IPS DF 19.7 (cell line): ENCODE results near the gene ANKRD44.
"Not testable (repeated sequence)": the region's sequence is repeated elsewhere in the genome, so short reads cannot be mapped to it uniquely, and the experiment has no call there.

ENCODE experiments used
- DNase-seq: peaks from one replicate; pipeline ENCODE4 v3.0.0-alpha.2; 2013; ENCODE audit warnings: low read depth, low spot score

The ANKRD44 gene

DNA sequence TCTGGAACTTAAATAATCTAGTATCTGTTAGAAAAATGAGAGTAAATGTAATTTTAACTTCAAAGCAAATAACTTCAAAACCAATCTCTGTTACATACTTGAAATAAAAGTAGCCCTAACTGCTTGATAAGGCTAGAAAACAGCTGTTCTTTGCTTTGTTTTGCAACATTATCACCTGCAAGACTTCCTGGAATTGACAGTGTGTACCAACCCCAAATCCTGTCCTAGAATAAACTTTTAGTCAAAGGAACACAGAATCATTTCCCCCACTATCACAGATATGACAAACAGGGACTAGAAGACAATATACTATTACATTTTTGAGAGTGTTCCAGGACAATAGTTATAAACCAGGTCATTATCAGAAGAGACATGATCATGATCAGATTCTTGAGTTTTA, 278.8 kb downstream of the ANKRD44 start:
- no peak for DNase-seq

DNA sequence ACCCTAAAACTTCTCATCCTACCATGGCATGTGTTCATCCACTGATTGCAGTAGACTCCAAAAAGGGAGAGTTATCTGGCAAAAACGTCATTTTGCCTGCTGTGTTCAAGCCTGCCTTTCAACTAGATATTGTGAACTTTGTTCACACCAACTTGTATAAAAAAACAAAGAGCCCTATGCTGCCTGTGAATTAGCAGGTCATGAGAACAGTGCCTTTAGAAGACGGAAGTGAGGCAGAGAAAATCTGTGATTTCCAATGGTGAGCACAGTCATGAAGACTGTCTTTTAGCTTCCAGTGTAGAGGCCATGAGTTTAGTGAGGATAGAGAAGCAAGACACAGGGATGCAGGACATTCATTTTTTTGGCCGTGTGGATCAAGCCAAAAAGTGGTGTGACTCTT, 280.5 kb downstream of the ANKRD44 start:
- DNase-seq, result no peak

DNA sequence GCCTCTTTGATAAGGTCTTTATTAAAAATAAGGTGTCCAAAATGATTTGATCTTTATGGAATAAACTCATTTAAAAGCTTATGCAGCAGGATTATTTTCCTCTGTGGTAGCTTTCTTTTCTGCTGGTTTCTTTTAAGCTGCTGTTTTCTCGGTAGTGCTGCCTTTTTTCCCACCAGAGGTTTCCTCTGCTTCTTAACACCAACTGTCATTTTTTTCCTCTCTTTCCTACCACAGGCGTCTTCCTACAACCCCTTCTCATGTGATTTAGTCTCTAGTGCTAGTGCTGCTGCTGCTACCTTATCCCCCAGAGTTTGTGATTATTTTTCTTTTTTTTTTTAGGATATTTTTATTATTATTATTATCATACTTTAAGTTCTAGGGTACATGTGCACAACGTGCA, 281.9 kb downstream of the ANKRD44 start:
- no peak for DNase-seq

DNA sequence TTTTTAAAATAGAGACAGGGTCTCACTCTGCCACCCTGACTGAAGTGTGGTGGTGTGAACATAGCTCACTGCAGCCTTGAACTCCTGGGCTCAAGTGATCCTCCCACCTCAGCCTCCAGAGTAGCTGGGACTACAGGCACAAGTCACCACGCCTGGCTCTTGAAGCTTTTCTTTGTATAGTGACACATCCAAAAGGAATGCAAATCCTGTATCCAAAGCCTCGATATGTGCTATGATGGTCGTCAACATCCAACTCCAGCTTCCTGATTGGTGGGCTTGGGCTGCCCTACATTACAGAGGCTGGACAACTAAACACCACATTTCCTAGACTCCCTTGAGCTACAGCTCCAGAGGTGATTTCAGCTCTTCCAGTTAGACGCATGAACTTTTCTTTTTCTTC, 282.4 kb downstream of the ANKRD44 start:
- no peak for DNase-seq

DNA sequence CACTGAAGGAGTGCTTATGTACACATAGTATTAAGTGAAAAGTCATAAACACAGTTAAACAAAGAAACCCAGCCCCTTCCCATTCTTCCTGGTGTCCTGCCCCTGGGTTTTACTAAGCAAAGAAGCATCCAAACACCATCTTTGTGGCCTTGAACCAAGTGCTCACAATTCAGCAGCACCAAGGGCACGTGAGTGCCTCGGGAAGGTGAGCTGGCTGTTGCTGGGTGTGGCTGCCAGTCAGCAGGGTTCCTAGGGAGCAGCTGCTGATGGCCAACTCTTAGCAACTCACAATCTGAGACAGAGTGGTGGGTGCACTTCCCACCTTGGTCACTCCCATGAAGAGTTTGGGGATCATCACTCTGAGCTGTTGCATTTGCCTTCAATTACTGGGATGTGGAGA, 286.4 kb downstream of the ANKRD44 start:
- DNase-seq, result no peak

DNA sequence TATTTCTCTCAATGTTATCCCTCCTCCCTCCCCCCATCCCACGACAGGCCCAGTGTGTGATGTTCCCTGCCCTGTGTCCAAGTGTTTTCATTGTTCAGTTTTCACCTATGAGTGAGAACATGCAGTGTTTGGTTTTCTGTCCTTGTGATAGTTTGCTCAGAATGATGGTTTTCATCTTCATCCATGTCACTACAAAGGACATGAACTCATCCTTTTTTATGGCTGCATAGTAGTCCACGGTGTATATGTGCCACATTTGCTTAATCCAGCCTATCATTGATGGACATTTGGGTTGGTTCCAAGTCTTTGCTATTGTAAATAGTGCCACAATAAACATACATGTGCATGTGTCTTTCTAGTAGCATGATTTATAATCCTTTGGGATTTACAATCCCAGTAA, 289.7 kb downstream of the ANKRD44 start:
- not testable (repeated sequence) for DNase-seq

DNA sequence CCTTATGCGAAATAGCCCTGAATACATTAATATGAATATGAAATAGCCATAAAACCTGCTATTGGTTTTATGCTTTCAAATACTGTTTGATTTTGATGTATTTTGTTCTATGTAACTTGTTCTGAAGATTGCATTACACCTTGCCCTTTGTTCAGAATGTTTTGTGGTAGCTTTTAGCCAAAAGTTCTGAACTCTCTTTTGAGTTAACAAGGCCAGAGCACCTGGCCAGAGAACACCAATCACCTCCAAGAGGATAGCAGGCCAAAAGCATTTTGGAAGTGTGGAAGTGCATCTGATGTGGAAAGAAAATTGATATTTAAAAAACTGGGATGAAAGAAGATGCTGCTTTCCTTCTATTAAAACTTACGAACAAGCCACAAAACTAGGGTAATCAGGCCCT, 297.5 kb downstream of the ANKRD44 start:
- no peak for DNase-seq

DNA sequence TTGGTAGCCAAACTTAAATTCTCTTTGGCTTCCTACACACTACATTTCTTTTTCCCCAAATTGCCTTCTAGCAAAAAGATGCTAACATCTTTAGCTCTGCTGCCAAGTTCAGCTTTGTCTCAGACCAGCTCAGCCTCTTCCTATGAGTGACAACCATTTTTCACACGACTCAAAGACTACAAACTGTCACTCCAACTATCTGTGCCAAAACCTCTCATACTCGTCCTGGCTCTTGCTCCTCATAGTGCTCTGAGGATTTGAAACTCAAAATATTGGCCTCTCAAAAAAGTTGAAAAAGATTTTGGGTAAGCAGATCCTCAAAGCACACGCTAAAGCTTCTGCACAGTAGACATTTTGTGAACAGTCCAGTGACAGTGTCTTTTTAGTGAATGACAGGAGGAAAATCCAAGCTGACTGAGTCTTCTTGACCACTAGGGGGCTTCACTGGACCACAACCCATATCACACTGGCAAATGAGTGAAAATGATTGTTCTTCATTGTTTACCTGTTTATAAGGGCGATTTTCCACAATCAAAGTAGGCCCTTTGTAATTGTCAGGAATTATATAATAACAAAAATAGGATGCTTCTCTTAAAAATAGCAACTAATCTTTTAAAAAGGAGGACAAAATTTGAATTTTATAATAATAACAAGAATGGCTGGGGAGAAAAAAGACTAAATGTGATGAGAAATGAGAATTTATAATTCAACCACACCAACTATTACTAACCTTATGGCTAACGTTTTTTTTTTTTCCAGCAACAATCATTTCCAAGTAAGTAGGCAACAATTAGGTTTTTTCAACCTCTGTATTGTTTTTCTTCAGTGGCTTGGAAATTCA, 298.6 kb downstream of the ANKRD44 start:
- DNase-seq, result no peak

DNA sequence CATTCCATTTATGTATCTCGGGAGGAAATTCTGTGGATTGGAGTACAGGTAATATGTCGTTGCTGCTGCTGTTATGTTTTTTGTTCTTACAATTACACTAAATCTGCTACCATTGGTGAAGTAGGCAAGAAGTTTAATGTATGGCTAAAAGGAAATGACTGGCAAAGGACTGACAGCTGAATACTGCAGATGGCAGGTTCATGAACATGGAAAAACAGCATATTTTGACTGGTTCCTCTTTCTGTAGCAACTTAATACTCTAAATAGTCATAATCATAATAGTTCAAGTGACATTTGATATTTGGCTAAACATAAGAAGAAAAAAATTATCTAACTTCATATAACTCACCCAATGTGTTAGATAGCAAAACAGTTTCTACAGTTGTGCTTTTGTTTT, 299.6 kb downstream of the ANKRD44 start:
- DNase-seq, result no peak

DNA sequence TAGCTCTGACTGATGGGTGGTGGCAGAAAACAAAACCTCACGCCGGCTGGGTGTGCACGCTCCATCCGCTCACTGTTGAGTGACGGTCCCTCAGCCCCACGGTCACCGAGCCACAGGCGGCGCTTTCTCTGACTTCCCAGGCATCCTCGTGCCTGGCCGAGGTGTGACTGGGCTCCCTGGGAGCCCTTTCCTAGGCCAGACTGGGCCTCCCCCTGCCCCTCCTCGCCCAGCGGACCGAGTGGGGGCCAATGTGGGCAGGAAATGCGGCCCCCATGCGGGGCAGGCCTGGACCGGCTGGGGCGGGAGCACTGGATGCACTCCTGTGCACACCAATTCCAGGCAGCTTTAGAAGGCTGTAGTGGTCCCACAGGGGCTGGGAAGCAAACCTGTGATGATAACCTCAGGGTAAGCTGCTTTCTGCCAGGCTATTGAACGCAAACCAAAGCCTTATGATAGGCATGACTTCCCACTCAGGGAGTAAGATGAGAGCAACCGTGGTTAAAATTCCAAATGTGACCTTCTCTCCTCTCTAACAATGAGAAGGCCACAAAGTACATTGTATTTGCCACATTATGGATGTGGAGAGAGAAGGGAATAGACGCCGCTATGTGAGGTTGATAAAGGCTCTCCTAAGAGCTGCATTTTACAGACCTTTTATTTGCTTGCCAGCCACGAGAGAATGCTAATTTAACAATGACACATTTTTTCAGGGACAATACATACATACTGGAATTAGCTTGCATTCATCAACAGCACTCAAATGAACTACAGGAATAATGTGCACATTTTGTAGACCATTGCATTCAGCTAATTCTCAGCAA, 300.2 kb downstream of the ANKRD44 start:
- DNase-seq, result no peak

DNA sequence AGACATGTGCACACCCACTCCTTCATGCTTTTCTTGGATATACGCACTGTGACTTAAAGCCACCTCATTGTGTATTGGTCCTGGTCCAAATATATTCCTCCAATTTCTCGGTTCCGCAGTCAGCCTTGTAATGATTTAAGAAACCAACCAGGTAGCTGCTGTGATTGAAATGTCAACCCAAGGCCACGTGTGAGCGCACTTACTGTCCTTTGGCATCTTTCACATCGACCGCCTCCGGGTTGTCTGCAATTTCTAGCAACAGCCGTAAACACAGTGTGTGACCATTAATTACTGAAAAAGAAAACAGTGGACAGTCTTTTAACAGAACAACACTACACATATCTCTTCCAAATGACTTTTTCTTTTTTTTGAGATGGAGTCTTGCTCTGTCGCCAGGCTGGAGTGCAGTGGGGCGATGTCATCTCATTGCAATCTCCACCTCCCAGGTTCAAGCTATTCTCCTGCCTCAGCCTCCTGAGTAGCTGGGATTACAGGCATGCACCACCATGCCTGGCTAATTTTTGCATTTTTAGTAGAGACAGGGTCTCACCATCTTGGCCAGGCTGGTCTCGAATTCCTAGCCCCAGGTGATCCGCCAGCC, 301.7 kb downstream of the ANKRD44 start:
- DNase-seq, result not testable (repeated sequence)

DNA sequence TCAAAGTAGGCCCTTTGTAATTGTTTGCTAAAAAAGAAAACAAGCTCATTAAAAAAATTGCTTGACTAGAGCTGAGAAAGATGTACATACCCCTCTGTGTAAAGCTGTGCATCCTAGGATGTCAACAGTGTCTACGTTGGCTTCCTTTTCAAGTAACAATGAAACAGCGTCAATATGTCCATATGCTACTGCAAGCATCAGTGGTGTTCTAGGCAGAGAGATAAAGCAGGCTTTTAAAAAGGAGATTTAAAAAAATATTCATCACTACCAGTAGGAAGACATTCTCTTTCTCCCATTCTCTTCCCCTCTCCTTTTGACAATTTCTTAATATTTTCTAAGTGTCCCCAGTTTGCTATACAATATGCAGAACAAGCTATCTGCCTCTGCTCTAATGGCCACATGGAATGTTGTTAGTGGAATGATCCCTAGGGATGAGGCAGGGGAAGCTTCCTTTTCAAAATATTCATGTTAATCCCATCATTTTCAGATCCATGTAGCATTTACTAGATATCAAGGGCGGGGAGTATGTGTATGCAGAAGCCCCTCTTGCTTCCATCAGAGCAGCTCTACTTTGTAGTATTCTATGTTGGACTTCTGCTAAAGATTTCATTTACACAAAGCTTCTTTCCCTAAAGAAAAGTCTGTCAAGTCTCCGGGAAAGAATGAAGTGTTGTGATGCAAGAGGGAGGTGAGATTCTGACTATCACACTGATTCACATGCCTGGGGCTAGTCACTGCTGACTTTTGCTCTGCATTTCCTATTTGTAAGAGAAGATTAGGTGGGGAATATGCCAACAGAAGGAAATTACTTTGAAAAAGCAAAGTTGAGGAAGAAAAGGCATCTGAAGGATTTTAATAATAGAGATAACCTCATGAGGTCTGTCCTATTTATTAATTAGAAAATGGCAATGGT, 302.6 kb downstream of the ANKRD44 start:
- DNase-seq, result no peak

DNA sequence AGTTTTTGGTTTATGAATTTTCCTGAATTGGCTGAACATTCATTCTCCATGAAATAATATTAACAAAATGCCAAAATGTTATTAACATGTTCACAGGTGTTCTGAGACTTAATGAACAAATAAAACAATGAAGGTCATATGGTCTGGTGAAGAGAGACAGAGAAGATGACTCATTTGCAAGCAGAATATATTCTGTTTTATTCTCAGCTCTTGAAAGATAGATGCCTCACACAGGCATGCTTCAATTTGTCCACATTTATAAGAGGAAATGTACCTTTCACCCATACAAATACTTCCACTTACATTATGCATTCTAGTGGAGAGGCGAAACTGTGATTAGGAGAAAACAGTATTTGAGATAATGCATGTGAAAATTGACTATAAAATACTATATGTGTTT, 308.7 kb downstream of the ANKRD44 start:
- DNase-seq, result no peak

DNA sequence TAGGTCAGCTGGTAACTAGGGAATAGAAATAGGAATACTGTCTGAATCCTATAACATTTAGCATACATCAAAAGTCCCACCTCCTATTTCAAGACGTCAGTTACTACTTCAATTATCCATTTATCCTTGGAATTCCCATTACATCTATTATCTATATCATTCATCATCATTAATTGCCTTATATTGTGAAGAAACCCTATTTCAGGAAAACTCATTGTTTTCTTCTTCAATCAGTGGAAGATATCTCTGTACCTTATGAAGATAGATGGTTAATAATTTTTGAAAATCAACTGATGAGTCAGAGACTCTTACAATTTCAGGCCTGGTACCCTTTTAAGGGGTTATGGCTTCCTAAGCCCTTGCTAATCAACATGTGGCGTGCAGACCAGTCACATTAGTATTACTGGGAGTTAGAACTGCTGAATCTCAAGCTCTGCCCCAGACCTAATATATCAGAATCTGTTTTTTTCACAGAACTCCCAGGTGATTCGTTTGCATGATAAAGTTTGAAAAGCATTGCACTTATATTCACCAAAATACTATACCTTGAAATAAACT, 314.7 kb downstream of the ANKRD44 start:
- no peak for DNase-seq

DNA sequence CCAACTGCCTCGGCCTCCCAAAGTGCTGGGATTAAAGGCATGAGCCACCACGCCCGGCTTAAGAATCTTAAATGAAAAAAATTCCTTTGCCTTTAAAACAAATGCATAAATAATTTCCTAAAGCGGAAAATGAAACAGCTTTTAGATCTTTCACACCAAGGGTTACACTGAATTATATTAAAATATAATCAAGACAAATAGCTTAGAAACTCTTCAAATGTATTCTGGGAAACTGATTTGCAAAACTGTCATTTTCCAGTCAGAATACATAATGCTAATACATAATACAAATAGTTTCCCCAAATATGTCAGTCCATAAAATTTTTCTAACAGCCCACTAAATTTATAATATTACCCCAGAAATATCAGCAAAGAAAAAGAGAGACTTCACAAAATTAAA, 315.8 kb downstream of the ANKRD44 start:
- DNase-seq, result no peak

DNA sequence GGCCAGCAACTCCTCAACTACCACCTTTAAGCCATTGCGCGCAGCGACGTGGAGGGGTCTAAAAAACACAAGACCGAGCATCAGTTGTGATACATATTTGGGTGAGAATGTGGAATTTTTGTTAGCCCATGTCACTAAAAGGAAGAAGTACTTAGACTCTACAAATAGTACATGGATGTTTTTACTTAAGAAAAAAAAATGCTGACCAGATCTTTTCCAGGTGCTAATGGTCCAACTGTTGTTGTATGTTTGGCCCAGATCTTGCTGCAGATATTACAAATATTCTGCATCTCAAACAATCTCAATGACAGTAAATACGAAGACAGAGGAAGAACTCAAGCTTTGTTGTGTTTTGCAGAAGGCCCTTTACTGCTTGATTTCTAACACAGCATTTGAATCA, 317.0 kb downstream of the ANKRD44 start:
- no peak for DNase-seq

DNA sequence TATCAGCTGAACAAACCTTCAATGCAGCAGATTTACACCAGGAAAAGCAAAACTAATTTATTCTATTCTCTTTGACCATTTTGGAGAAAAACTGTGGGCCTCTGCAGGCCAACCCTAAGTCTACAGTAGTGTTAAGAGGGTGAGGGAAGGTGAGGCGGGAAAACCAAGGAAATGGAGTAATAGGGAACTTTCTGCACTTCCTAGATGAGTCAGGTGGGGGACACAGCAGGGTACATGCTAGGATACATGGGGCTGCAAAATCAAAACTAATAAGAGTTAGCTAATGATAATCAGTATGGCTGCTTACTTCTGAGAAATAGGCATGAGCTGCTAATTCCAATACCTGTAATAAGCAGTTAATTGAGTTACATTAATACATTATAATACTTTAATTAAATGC, 318.1 kb downstream of the ANKRD44 start:
- no peak for DNase-seq

DNA sequence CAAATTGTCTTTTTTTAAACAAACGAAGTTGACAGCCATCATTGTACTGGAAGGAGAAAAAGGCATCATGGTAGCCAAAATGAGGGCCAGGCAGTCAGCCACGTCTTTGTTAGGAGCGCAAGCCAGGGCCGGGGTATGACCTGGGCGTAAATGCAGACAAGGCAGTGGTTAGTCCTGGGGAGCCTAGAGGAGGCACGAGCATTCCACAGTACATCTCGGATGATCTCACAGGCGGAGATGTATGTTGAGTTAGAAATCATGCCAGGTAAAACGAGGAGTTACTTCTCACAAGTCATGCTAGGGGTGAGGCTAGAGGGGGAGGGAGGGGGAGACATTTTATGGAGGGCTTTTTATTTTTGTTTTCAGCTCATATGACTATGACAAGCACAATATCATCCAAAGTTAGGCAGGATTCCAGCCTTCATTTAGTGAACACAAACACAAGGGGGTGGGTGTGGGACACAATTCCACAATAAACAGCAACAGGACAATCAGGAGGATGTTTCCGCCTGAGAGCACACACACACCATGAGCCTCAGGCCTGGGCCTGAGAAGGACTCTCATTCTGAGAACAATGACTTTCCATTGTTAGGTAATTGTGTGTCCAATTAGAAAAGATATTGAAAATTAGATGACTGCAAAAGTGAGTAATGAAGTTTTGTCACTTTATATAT, 319.7 kb downstream of the ANKRD44 start:
- no peak for DNase-seq

DNA sequence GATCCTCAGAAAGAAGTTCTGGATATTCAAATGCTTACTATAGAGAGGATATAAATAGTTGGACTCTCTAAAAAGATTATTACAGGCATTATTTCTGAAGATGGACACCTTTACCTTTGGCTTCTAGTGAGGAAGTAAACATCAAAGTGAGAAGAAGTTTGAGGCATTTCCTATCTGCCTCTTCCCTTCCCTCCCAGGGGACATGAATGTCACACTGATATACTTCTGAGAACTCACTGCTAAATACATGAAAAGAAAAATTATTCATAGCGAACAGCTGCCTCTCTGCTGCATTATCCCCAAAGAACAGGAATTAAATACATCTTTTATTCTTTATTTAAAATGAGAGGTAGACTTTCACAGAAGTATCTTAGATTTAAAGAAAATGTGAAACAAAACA, 320.5 kb downstream of the ANKRD44 start:
- no peak for DNase-seq

DNA sequence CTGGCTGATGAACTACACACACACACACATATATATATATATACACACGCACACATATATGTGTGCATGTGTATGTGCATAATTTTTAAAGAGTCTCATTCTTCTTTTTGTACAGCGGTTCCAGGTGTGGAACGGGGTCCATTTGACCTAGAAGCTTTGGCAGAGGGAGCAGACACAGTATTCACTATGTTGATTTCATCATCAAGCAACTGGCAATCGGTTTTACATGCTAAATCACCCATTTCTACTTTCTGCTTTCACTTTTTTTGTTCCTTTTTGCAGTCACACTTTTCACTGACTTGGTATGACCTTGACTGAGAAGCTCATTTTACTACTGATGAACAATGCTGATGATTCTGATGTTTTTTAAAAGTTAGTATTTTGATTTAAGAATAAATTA, 321.1 kb downstream of the ANKRD44 start:
- no peak for DNase-seq

DNA sequence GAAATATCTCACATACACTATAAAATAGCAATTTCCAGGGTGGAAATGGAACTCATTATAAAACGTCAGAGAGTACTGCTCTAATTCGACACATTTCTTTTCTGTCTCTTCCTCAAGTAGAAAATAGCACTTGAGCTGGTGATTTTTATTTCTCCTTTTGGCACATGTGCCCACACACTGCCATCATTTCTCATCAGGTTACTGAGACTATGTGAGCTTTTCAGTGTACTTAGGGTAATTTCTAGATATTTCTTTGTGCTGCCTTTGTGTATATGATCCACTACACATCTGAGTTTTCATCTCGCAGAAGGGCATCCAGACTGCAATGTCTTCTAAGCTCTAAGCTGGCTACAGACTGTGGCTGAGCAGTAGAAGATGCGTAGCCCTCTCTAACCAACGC, 321.9 kb downstream of the ANKRD44 start:
- DNase-seq, result no peak
